LNCaP clone FGC (cell line): ENCODE data around the gene SLC8A1.

Experiments
- DNase-seq: peaks from one replicate; pipeline ENCODE4 v3.0.0-alpha.2; 2011; ENCODE audit warnings: low read depth
- H3K4me3 ChIP-seq: 2 replicates; pipeline ENCODE4 v1.5.1; 2011; ENCODE audit warnings: mild to moderate bottlenecking, low read depth, low read length, control low read depth
- TF ChIP-seq, protein P1 (sequence below): IDR thresholded peaks from 2 replicates; pipeline ENCODE4 v1.5.1; 2012; ENCODE audit warnings: mild to moderate bottlenecking; ENCODE audit not compliant: control insufficient read depth, insufficient read depth; ENCODE audit errors: extremely low read depth

Gene SLC8A1

GRCh38 chr2:40144022-40144421 lies 307.9 kb downstream of the SLC8A1 start:
- H3K4me3 ChIP-seq, result no peak overlapping the region
- no peak for DNase-seq
- TF ChIP-seq, protein P1, sequence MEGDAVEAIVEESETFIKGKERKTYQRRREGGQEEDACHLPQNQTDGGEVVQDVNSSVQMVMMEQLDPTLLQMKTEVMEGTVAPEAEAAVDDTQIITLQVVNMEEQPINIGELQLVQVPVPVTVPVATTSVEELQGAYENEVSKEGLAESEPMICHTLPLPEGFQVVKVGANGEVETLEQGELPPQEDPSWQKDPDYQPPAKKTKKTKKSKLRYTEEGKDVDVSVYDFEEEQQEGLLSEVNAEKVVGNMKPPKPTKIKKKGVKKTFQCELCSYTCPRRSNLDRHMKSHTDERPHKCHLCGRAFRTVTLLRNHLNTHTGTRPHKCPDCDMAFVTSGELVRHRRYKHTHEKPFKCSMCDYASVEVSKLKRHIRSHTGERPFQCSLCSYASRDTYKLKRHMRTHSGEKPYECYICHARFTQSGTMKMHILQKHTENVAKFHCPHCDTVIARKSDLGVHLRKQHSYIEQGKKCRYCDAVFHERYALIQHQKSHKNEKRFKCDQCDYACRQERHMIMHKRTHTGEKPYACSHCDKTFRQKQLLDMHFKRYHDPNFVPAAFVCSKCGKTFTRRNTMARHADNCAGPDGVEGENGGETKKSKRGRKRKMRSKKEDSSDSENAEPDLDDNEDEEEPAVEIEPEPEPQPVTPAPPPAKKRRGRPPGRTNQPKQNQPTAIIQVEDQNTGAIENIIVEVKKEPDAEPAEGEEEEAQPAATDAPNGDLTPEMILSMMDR, result no peak

GRCh38 chr2:40138314-40138713 lies 313.6 kb downstream of the SLC8A1 start:
- TF ChIP-seq, protein P1, result no peak
- no peak for DNase-seq
- H3K4me3 ChIP-seq, result no peak overlapping the region

- DNase-seq, result no peak
- H3K4me3 ChIP-seq, result no peak overlapping the region
- TF ChIP-seq, protein P1, result no peak
These were observed 320.7 kb downstream of the SLC8A1 start for GRCh38 chr2:40131081-40131704.

GRCh38 chr2:40130251-40130994 lies 321.5 kb downstream of the SLC8A1 start:
- TF ChIP-seq, protein P1, result no peak
- no peak for DNase-seq
- H3K4me3 ChIP-seq, result no peak overlapping the region

DNA sequence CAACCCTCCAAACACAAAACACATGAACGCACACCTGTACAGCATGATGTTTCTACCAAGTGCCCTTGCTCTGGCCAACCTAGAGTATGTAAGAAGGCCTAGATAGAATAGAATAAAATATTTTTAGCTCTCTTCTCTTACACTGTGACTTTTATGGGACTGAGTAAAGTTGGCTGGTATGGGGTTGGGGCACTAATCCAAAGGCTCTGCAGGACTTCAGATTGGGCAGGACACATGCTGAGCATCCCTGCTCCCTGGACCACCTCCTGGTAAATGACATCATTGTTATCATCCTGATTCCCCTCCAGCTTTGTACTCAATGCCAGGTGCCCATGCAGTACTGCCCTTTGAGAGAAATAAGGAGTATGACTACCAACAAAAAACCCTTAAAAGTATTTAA lies 322.2 kb downstream of the SLC8A1 start:
- TF ChIP-seq, protein P1, result no peak
- H3K4me3 ChIP-seq, result no peak overlapping the region
- no peak for DNase-seq

DNA sequence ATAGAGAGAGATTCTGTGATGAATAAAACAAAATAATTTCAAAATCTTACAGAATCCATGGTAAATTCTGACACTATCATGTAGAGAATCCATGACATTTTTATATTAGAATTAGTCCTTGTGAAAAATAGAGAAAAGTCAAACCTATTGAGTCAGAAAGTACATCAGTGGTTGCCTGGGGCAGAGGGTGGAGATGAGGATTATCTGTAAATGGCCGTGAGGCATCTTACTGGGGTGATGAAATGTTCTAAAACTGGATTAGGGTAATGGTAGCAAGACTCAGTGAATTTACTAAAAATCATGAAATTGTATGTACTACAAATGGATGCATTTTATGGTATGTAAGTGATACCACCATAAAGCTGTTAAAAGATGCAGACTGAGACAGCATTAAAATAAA lies 323.1 kb downstream of the SLC8A1 start:
- DNase-seq, result no peak
- TF ChIP-seq, protein P1, result no peak
- no peak overlapping the region for H3K4me3 ChIP-seq
